Esophagus muscularis mucosa (tissue), 4 donors: ENCODE data around the gene LYPLAL1. TPM values are rescaled to one million over a fixed set of nuclear protein-coding genes. Genes with fewer than 3 reads are reported as not detected.

ENCODE experiments used
- DNase-seq: peaks from one replicate; pipeline ENCODE4 v3.0.0-alpha.2; 2017; ENCODE audit errors: extremely low spot score
- H3K27ac ChIP-seq, 4 donors: fragments of 200-600 bp; sonication (generic); replicated peaks in 1 of 4; 1 replicate in 3 of 4; 2 replicates in 1 of 4; pipeline ENCODE4 v1.5.1; 2016 to 2019; ENCODE audit warnings: mild to moderate bottlenecking in 1 of 4
- H3K27me3 ChIP-seq, 4 donors: fragments of 200-600 bp; sonication (generic); one replicate each; pipeline versions ENCODE4 v1.5.1 to v1.6.0; 2016 to 2019
- H3K36me3 ChIP-seq, 4 donors: fragments of 200-600 bp; sonication (generic); one replicate each; pipeline ENCODE4 v1.5.1; 2016 to 2019
- H3K4me1 ChIP-seq, 4 donors: fragments of 200-600 bp; sonication (generic); one replicate each; pipeline ENCODE4 v1.5.1; 2016 to 2019
- H3K4me3 ChIP-seq, 4 donors: fragments of 200-600 bp; sonication (generic); 1 replicate in 2 of 4; 2 replicates in 2 of 4; pipeline ENCODE4 v1.5.1; 2016 to 2019; ENCODE audit warnings: mild to moderate bottlenecking in 4 of 4, moderate library complexity in 1 of 4
- H3K9me3 ChIP-seq, 4 donors: fragments of 200-600 bp; sonication (generic); 1 replicate in 3 of 4; 2 replicates in 1 of 4; pipeline ENCODE4 v1.5.1; 2016 to 2019
- CTCF ChIP-seq, 3 experiments: fragments of 200-600 bp in 2 of 3; fragments of 450-650 bp in 1 of 3; sonication (generic) in 2 of 3; IDR thresholded peaks; one replicate each; pipeline ENCODE4 v1.5.1; 2017 to 2019; ENCODE audit warnings: antibody characterized with exemption in 3 of 3, mild to moderate bottlenecking in 2 of 3, moderate library complexity in 1 of 3
- EP300 ChIP-seq: sonication (generic); formaldehyde crosslinking; IDR thresholded peaks from one replicate; pipeline ENCODE4 v1.6.1; 2017; ENCODE audit warnings: antibody characterized with exemption
- POLR2A ChIP-seq: fragments of 450-650 bp; IDR thresholded peaks from one replicate; pipeline ENCODE4 v1.6.1; 2017; ENCODE audit warnings: antibody characterized with exemption, moderate library complexity, mild to moderate bottlenecking, low read depth
- POLR2AphosphoS5 ChIP-seq, 2 donors: sonication (generic); formaldehyde crosslinking; IDR thresholded peaks; one replicate each; pipeline ENCODE4 v1.6.1; 2017; ENCODE audit warnings: antibody characterized with exemption in 2 of 2
- WGBS: methylation state at CpG from one replicate; pipeline ENCODE4 v1.1.5; 2018; 5-methylcytosine and 5-hydroxymethylcytosine counted together
- intact Hi-C: fragments of 100-400 bp; cut with DNase I; formaldehyde crosslinking; loops from one replicate; pipeline ENCODE4 v1.15.1; 2023
- total RNA-seq, 4 donors: library from RNA; depleted of rRNA; stranded (reverse); fragments of >200 nt; gene quantifications; one replicate each; pipeline versions ENCODE4 v1.1.0 to v1.2.1, GENCODE V29; 2016

LYPLAL1 gene
- total RNA-seq, 4 donors from 2014 or later, result 13.8 to 21.6 (median 16.9) TPM

- 94% methylated on average over 3 of the region's 3 CpGs for WGBS
- TF ChIP-seq POLR2A, result no peak
- TF ChIP-seq POLR2AphosphoS5 (IDR thresholded peaks at IDR 0.05), result no peak
- TF ChIP-seq EP300, result no peak
- TF ChIP-seq CTCF (IDR thresholded peaks at IDR 0.05), result no peak
- no peak for DNase-seq
- Histone ChIP-seq H3K36me3 (peaks cover 0 to 10% (median 0%) of the 10 kb centered on the region in 4 donors), H3K9me3 (no peaks in the 10 kb centered on the region), H3K4me1 (no peaks in the 10 kb centered on the region), H3K27me3 (no peaks in the 10 kb centered on the region), H3K27ac (no peak overlapping the region), H3K4me3 (no peak overlapping the region)
- intact Hi-C loops, result loop anchor here (10.0 kb wide), 1 partner anchor 183 kb away; no protein-coding TSS in a partner anchor
These were observed 28.0 kb downstream of the LYPLAL1 start for GRCh38 chr1:219201656-219202055.

- 79% methylated on average over 2 of the region's 2 CpGs for WGBS
These were observed 28.9 kb downstream of the LYPLAL1 start for GRCh38 chr1:219202567-219202966.

GRCh38 chr1:219206350-219206749 is 32.7 kb downstream of the LYPLAL1 start:
- H3K4me1 ChIP-seq, result no peaks in the 10 kb centered on the region
- no peak for DNase-seq
- H3K9me3 ChIP-seq, result no peaks in the 10 kb centered on the region
- H3K36me3 ChIP-seq, result peaks cover 0 to 9% (median 3%) of the 10 kb centered on the region in 4 donors
- H3K27ac ChIP-seq, result no peak overlapping the region
- TF ChIP-seq CTCF (IDR thresholded peaks at IDR 0.05) (no peak), POLR2A (no peak), POLR2AphosphoS5 (IDR thresholded peaks at IDR 0.05) (no peak), EP300 (no peak)
- no peak overlapping the region for H3K4me3 ChIP-seq
- no peaks in the 10 kb centered on the region for H3K27me3 ChIP-seq
- intact Hi-C loops, result loop anchor here (5.0 to 10.0 kb wide), 2 partner anchors 178 to 361 kb away; no protein-coding TSS in a partner anchor
- WGBS, result 89% methylated on average over 2 of the region's 2 CpGs

More at GRCh38 chr1:219202567-219202966, 28.9 kb downstream of the LYPLAL1 start:
- no peak for DNase-seq
- Histone ChIP-seq H3K9me3 (no peaks in the 10 kb centered on the region), H3K27me3 (no peaks in the 10 kb centered on the region), H3K4me3 (no peak overlapping the region), H3K4me1 (no peaks in the 10 kb centered on the region), H3K36me3 (peaks cover 0 to 7% (median 0%) of the 10 kb centered on the region in 4 donors), H3K27ac (no peak overlapping the region)
- intact Hi-C loops, result loop anchor here (10.0 kb wide), 1 partner anchor 182 kb away; no protein-coding TSS in a partner anchor
- no peak for TF ChIP-seq POLR2AphosphoS5 (IDR thresholded peaks at IDR 0.05)
- no peak for TF ChIP-seq POLR2A
- no peak for TF ChIP-seq CTCF (IDR thresholded peaks at IDR 0.05)
- TF ChIP-seq EP300, result no peak

- intact Hi-C loops, result loop anchor here (5.0 to 10.0 kb wide), 2 partner anchors 175 to 358 kb away; no protein-coding TSS in a partner anchor
- Histone ChIP-seq H3K27me3 (no peaks in the 10 kb centered on the region), H3K4me3 (no peak overlapping the region), H3K27ac (no peak overlapping the region), H3K4me1 (no peaks in the 10 kb centered on the region), H3K36me3 (peaks cover 0 to 14% (median 5%) of the 10 kb centered on the region in 4 donors), H3K9me3 (no peaks in the 10 kb centered on the region)
- no peak for TF ChIP-seq POLR2AphosphoS5 (IDR thresholded peaks at IDR 0.05)
- TF ChIP-seq EP300, result no peak
- no peak for TF ChIP-seq CTCF (IDR thresholded peaks at IDR 0.05)
- no peak for DNase-seq
- 83% methylated on average over 2 of the region's 2 CpGs for WGBS
These were observed 35.9 kb downstream of the LYPLAL1 start for GRCh38 chr1:219209578-219209977.

- intact Hi-C loops, result no loop called here
- Histone ChIP-seq H3K27ac (no peak overlapping the region), H3K36me3 (peaks cover 0 to 14% (median 5%) of the 10 kb centered on the region in 4 donors), H3K9me3 (no peaks in the 10 kb centered on the region), H3K4me3 (no peak overlapping the region), H3K27me3 (no peaks in the 10 kb centered on the region), H3K4me1 (no peaks in the 10 kb centered on the region)
- WGBS, result 89% methylated on average over 5 of the region's 5 CpGs
- no peak for TF ChIP-seq CTCF (IDR thresholded peaks at IDR 0.05)
- no peak for TF ChIP-seq POLR2AphosphoS5 (IDR thresholded peaks at IDR 0.05)
- no peak for TF ChIP-seq EP300
- no peak for TF ChIP-seq POLR2A
- DNase-seq, result no peak
These were observed 36.4 kb downstream of the LYPLAL1 start for GRCh38 chr1:219210067-219210466.
